CD4-positive, alpha-beta T cell treated with Interleukin-6 at 100 ng/mL for 8 hours (primary cell): Measurements from ENCODE around the gene TINAGL1.
"Not testable (repeated sequence)": the region's sequence is repeated elsewhere in the genome, so short reads cannot be mapped to it uniquely, and the experiment has no call there.

ENCODE experiments used
- DNase-seq: peaks from one replicate; pipeline ENCODE4 v3.0.0-alpha.2; 2020; ENCODE audit warnings: mixed read lengths, low spot score

The TINAGL1 gene

DNA sequence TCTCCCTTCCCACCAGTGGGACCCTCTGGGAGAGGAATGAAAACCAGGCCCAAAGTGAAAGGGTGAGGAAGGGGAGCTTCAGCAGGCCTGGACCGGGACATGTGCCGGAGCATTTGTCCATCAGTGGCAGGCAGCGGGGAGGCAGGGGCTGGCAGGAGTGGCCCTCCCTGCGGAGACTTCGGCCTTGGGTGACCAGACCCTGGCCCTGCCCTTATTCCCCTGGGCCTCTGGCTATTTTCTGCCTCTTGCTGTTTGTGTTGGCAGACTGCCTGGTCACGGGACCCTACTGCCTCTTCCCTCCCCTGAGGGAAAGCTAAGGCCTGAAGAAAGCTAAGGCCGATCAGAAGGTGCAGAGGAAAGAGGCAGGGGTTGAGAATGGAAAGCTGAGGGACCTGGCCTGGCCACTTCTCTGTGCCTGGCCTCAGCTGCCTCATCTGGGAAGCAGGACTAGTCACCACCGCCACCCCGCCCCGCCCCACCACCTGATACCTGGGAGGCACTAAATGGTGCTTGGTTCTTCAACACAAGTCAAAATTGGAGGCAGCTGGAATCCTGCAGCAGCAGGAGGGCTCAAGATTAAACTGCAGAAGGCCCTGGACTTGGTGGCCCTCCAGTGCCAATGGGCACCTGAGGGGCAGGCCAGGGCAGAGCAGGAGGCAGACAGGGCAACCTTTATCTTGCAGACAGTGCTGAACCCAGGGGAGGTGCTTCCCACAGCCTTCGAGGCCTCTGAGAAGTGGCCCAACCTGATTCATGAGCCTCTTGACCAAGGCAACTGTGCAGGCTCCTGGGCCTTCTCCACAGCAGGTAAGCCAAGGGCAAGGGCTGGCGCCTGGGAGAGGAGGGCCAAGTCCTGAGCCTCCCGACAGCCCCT lies 7.9 kb downstream of the TINAGL1 start:
- DNase-seq: no peak

DNA sequence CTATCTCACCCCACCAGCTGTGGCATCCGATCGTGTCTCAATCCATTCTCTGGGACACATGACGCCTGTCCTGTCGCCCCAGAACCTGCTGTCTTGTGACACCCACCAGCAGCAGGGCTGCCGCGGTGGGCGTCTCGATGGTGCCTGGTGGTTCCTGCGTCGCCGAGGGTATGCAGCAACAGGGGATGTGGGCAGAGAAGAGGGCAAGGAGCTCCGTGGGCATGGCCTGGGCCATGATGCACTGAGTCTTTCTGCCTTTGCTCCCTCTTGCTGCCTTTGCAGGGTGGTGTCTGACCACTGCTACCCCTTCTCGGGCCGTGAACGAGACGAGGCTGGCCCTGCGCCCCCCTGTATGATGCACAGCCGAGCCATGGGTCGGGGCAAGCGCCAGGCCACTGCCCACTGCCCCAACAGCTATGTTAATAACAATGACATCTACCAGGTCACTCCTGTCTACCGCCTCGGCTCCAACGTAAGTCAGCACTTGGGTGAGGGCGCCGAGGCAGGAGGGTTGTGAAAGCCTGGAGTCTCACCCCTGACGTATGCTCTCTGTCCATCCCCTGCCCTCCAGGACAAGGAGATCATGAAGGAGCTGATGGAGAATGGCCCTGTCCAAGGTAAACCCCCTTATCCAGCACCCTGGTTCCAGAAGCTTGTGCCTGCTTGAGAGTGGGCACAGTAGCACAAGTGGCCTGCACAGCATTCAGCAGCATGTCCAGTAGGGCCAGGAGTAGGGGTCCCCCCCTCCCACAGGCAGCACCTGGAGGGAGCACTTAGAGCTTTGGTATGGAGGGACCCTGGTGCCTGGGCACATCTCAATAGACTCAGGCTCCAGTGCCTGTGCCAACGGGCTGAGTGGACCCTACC lies 8.8 kb downstream of the TINAGL1 start:
- DNase-seq: no peak

DNA sequence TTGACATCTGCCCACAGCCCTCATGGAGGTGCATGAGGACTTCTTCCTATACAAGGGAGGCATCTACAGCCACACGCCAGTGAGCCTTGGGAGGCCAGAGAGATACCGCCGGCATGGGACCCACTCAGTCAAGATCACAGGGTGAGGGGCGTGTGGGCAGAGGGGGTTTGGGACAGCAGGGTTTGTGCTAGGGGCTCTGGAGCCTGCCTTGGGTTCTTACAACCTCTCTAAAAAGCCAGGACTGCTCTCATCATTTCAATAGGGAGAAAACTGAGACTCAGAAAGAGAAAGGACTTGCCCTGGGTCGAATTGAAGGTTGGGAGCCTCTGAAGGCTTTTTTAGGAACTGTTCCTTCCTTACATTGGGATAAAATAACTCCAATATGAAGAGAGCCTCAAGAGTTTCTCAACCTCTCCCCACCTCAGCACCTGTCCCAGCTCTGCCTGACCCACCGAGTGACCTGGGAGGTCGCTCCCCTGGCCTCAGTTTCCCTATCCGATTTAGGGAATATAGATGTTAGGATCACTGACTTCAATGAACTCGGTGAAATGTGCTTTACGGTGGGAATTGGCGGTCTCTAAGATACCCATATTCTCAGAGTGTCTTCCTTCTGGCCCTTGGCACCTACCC lies 9.5 kb downstream of the TINAGL1 start:
- no peak for DNase-seq

DNA sequence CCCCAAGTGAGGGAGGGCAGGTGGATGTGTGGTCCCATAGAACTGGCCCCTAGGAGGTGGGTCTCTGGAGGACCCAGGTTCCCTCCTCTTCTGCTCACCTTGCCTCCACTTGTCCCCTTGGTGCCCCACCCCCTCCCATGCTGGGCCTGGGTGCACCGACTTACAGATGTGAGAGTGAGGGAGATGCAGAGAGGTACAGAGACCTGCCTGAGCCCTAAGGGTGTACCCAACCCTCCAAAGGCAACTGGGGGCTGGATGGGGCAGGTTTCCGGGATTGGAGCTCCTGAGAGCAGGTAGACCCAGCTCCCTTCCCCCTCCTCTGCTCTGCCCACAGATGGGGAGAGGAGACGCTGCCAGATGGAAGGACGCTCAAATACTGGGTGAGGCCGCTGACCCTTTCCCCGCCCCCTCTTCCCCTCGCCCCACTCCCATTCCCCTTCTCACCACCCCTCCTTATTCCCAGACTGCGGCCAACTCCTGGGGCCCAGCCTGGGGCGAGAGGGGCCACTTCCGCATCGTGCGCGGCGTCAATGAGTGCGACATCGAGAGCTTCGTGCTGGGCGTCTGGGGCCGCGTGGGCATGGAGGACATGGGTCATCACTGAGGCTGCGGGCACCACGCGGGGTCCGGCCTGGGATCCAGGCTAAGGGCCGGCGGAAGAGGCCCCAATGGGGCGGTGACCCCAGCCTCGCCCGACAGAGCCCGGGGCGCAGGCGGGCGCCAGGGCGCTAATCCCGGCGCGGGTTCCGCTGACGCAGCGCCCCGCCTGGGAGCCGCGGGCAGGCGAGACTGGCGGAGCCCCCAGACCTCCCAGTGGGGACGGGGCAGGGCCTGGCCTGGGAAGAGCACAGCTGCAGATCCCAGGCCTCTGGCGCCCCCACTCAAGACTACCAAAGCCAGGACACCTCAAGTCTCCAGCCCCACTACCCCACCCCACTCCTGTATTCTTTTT lies 10.3 kb downstream of the TINAGL1 start:
- no peak for DNase-seq

DNA sequence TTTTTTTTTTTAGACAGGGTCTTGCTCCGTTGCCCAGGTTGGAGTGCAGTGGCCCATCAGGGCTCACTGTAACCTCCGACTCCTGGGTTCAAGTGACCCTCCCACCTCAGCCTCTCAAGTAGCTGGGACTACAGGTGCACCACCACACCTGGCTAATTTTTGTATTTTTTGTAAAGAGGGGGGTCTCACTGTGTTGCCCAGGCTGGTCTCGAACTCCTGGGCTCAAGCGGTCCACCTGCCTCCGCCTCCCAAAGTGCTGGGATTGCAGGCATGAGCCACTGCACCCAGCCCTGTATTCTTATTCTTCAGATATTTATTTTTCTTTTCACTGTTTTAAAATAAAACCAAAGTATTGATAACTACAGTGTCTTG lies 11.0 kb downstream of the TINAGL1 start:
- not testable (repeated sequence) for DNase-seq

DNA sequence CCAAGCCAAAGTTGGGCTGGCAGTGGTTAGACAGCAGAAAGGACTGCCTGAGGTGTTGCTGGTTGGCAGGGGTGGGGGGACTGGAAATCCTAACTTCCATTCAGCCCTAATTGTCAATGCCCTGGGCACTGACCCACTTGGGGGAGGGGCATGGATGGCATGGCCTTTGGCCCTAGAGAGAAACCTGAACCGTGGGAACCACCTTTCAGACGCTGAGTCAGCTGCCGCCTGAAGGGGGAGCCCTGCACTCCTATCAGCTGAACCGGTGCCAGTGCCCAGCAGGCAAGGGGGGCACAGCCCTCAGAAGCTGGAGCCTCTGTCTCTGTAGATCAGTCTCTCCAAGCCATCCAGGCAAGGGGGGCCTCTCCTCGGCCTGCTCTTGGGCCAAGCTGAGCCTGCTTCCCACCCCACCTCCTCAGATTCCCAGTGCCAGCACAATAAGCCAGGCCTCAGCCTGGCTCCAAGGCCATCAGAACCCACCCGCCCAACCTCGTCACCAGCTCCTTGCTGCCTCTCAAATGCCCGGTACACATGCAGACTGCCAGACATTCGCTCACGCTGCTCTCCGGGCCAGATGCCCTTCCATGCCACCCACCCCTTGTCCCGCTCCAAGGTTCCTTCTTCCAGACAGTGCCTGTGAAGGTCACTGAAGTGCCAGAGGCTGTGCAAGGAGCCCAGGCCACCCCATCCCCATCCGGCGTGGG lies 11.6 kb downstream of the TINAGL1 start:
- DNase-seq: peak; percentile 8

DNA sequence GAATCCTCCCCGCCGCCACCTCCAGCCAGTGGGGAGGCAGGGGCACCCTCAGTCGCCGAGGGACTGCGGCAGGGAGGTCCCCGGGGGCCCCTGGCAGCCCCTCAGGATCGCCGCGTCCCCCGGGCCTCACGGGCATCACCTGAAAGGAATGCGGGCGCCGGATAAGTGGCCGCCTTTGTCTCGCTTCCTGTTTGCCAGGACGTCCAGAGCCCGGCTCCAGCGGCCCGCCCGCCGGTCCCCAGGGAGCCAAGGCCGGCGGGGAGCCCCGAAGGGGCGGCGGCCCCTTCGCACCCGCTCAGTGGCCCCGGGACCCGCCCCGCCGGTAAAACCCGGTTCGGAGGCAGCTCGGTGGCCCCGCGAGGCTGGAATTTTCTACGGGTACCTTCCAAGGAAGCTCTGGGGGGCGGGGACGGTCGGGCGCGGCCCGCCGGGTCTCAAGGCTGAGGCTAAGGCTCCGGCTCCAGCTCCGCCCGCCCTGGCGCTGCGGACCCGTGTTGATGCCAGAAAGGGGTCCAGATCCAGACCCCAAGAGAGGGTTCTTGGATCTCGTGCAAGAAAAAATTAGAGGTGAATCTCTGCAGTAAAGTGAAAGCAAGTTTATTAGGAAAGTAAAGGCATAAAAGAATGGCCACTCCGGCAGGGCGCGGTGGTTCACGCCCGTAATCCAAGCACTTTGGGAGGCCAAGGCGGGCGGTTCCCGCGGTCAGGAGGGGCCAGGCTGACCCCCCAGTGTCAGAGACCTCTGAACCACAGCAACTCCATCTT lies 12.6 kb downstream of the TINAGL1 start:
- DNase-seq: no peak

DNA sequence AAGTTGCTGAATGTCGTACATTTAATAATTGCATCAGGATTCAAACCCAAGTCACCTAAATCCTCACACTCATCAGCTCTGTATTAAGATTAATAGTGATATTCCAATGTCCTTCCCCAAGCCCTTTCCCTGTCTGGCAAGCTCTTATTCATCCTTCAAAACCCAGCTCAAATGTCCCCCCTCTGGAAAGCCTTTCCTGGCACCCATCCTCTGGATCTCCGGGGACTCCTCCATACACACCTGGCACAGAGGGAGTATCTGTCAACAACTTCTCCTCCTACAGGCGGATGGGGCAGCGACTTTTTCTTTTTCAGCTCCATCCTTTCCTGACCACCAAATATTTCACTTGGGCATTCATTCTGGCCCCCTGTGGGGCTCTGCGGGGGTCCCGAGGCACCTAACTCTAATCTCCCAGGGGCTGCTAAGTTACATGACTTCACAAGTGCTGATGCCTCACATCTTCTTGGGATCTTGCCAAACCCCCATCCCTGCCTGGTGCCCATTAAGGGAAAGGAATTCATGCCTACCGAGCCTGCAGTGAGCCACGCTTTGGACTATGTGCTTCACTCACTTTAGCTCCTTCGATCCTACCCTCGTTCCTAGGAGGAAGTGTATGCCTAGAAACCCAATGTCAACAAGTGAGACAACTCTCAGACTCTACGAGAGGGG lies 15.2 kb downstream of the TINAGL1 start:
- no peak for DNase-seq

DNA sequence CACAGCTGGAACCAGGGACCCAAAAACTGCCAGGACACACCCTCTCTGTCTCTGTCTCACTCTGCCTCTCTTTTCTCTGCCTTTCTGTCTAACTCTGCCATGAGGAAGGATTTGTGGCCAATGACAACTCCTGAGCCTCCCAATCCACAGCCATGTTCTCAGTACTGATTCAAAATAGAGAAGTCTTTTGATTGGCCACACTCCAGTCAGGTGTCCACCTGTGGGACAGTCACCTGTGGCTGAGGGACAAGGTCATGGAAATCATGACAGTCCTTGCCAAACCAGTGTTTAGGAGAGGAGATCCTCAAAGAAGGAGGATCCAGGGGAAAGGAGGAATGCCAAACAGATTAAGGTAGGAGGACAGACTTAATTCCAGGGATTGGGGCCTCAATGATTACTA lies 15.8 kb downstream of the TINAGL1 start:
- DNase-seq: no peak

DNA sequence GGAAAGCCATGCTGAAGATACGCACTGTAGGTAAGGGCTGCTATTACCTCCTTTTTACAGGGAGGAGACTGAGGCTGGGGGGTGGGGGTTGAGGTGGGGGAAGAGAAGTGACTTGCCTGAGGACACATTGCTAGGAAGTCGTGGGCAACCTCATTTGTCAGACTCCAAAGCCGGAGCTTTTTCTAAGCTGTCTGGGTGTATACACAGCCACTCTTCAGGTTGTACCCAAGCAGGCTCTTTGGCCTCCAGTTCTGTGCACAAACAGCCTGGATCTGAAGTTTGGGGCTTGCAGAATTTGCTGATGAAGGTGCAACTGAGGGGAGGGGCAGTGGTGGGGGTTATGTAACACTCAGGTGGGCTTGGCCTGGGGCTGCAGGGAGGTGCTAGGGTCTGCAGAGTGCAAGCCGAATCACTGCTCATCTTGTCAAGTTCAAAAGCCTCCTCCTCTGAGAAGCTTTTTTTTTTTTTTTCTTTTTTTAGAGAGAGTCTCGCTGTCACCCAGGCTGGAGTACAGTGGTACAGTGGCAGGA lies 16.9 kb downstream of the TINAGL1 start:
- no peak for DNase-seq

DNA sequence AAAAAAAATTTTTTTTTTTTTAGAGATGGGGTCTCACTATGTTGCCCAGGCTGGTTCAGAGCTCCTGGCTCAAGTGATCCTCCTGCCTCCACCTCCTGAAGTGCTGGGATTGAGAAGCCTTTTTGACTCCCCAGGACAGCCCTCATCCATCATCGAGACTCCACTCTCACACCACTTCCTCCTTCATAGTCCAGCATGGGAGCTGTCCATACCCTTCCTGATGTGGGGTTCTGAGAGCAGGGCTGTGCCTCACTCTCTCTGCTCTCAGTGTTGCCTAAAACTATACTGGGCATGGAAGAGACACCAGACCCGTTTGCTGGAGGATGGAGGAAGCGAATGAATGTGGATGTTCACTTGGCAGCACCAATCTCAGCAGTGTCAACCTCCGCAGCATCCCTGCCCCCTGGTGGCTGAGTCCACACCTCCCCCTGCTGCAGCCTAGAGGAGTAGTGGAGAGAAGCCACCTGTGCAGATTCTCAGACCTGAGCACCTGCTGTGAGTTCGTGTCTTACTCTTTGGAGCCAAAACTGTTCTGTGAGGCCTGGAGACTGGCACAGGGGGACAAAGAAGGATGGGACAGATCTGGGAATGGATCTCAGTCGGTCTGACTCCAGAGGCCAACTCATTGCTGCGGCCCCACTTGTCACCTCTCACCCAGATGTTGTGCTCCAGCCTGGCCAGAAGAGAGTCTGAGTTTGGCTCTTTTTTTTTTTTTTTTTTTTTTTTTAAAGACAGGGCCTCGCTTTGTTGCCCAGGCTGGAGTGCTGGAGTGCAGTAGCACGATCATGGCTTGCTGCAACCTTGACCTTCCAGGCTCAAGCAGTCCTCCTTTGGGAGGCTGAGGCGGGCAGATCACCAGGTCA lies 17.7 kb downstream of the TINAGL1 start:
- peak; percentile 61 for DNase-seq

DNA sequence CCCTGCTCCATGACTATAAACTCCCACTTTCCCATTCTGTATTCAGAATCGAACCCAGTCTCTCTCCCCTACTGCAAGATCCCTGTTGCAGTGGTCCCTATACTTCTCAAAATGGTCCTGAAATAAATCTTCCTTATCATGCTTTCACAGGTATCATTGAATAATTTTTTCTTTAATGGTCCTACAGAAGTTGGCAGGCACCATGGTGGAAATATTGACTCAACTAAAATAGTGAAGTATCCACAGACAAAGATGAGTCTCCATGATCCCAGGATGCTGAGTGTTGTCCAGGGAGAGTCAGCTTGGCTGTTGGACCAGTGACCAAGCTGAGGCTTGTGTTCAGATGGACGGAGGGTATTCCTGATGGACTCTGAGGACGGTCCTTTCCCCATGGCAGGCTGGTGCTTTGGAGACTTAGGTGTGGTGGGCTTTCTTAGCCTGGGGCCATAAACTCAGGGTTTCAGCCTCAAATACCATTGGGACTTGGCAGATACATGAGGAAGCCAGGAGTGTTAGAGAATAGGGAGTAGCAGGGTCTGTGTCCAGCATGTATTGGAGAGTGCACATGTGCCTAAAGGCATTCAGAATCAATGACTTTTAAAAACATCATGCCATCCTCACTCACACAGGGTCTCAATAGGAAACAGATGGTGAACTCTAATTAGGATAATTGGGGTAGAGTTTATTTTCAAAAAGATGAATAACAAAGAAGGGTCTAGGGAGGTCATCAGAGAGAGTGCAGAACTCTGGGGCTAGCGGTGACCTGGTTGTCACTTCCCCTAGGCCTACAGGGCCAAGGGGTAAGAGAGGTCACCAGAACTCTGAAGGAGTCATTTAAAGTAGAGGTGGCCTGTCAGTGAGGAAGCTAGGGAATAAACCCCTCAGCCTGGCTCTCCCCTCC lies 19.8 kb downstream of the TINAGL1 start:
- no peak for DNase-seq

DNA sequence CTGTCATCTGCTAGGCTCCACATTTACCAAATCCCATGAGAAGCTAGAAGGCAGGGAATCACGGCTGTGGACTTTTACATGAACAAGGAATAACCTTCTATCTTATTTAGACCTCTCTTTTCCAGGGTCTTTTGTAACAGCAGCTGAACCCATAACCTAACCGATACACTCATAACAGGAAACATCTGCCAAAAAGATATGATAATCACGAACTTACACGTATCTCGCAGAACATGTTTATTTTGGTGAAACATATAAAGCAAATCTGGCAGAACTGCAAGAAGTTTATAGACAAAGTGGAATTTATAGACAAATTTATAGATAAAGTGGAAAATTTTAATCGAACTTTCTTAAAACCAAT lies 20.4 kb downstream of the TINAGL1 start:
- no peak for DNase-seq

DNA sequence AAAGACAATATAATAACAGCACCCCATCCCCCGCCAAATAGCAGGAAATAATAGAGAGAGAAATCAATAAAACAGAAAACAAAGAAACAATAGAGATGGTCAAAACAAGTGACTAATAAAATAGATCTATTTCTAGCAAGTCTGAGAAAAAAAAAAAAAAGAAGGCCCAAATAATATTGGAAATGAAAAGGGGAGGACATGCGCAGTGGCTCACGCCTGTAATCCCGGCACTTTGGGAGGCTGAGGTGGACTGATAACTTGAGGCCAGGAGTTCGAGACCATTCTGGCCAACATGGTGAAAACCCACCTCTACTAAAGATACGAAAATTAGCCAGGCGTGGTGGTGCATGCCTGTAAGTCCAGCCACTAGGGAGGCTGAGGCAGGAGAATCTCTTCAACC lies 22.7 kb downstream of the TINAGL1 start:
- no peak for DNase-seq

DNA sequence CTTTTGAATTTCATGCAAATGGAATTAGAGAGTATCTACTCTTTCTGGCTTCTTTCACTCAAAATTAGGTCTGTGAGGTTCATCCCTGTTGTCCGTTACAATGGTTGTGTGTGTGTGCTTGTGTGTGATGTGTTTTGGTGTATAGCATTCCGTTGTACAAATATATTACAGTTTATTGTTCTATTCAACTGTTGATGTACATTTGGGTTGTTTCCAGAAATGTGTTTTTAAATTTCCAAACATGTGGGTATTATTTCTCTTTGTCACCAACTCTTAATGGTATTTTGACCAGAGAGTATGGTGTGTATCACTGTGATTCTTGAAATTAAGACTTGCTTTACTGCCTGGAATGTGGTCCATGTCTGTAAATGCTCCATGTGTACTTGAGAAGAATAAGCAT lies 24.3 kb downstream of the TINAGL1 start:
- no peak for DNase-seq

DNA sequence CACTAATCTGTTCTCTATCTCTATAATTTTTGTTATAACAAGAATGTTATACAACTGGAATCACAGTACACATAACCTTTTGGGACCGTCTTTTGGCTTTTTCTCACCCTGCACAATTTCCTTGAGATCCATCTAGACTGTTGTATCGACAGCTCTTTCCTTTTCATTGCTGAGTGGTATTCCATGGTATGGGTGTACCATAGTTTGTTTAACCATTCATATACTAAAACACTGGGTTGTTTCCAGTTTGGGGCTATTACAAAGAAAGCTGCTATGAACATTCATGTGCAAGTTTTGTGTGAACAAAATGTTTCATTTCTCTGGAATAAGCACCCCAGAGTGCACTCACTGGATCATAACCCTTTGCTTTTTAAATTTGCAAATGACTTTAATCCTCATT lies 25.8 kb downstream of the TINAGL1 start:
- no peak for DNase-seq

DNA sequence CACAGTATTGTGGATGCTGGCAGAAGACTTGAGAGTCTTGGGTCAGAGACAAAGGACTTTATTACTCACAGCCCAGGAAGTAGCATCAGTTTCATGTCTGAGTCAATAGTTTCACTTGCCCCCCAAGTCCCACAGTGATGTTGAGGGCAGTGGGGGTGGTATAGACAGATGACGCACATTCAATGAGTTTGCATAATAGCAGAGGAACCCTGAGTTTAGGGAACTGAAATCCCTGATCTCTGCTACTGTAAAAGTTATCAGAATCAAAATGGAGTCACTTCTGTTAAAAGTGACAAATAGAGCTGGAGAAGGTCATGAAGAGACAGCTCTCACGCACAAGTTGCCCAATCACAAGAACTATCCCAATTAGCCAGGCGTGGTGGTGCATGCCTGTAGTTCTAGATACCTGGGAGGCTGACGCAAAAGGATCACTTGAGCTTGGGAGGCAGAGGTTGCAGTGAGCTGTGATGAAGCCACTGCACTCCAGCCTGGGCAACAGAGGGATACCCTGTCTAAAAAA lies 29.7 kb downstream of the TINAGL1 start:
- no peak for DNase-seq
